Skeletal muscle cell (primary cell): ENCODE data around the gene EGR1.
A peak's percentile ranks its signal among the peaks of the same experiment; 100 is the strongest.
"Not testable (repeated sequence)": the region's sequence is repeated elsewhere in the genome, so short reads cannot be mapped to it uniquely, and the experiment has no call there.

ENCODE experiments used
- DNase-seq: peaks from one replicate; pipeline ENCODE4 v3.0.0-alpha.2; 2010; ENCODE audit warnings: low read depth
- H3K4me3 ChIP-seq: 2 replicates; pipeline ENCODE4 v1.5.1; 2011; ENCODE audit warnings: low read depth, mild to moderate bottlenecking, control low read depth, low read length, moderate library complexity

EGR1 gene

GRCh38 chr5:138502521-138502920, 37.2 kb downstream of the EGR1 start:
- H3K4me3 ChIP-seq = no peak overlapping the region
- no peak for DNase-seq

GRCh38 chr5:138503487-138504270, 38.4 kb downstream of the EGR1 start:
- peak; percentile 28 for DNase-seq
- no peak overlapping the region for H3K4me3 ChIP-seq

- no peak overlapping the region for H3K4me3 ChIP-seq
- DNase-seq = no peak
These were observed 39.5 kb downstream of the EGR1 start for GRCh38 chr5:138504799-138505198.

- H3K4me3 ChIP-seq = no peak overlapping the region
- DNase-seq = no peak
These were observed 41.4 kb downstream of the EGR1 start for GRCh38 chr5:138506370-138507306.

GRCh38 chr5:138507485-138507884, 42.2 kb downstream of the EGR1 start:
- DNase-seq = peak; percentile 41
- not testable (repeated sequence) for H3K4me3 ChIP-seq

GRCh38 chr5:138508958-138509357, 43.7 kb downstream of the EGR1 start:
- no peak for DNase-seq
- H3K4me3 ChIP-seq = no peak overlapping the region

- H3K4me3 ChIP-seq = no peak overlapping the region
- DNase-seq = no peak
These were observed 48.7 kb downstream of the EGR1 start for GRCh38 chr5:138514021-138514420.

GRCh38 chr5:138515556-138516245, 50.4 kb downstream of the EGR1 start:
- no peak for DNase-seq
- H3K4me3 ChIP-seq = no peak overlapping the region

- H3K4me3 ChIP-seq = no peak overlapping the region
- DNase-seq = no peak
These were observed 52.2 kb downstream of the EGR1 start for GRCh38 chr5:138517437-138517836.
